Eye (tissue), 1 donor: ENCODE measurements around the gene ADI1.

Experiments
- DNase-seq: peaks from one replicate; pipeline ENCODE4 v3.0.0-alpha.2; 2015

The ADI1 gene

GRCh38 chr2:3519255-3520205 is at the start of gene ADI1:
Gene ADI1, minus strand, starts transcription at chr2:3519531. Its CDS starts 44 bp downstream, at chr2:3519487.
- DNase-seq: peak; percentile 92

- DNase-seq: no peak
Measured at GRCh38 chr2:3566806-3567205, 47.5 kb upstream of the ADI1 start.

- DNase-seq: no peak
Measured at GRCh38 chr2:3565117-3565516, 45.8 kb upstream of the ADI1 start.

- DNase-seq: no peak
Measured at GRCh38 chr2:3563521-3563976, 44.2 kb upstream of the ADI1 start.

GRCh38 chr2:3558205-3559014 is 39.1 kb upstream of the ADI1 start, which contains the start of gene RNASEH1:
Gene RNASEH1, minus strand, starts transcription at chr2:3558333. Its CDS starts 73 bp downstream, at chr2:3558260.
- peak; percentile 100 for DNase-seq

- no peak for DNase-seq
Measured at GRCh38 chr2:3557639-3558204, 38.4 kb upstream of the ADI1 start.

- DNase-seq: no peak
Measured at GRCh38 chr2:3553946-3554345, 34.6 kb upstream of the ADI1 start.

- DNase-seq: no peak
Measured at GRCh38 chr2:3547915-3548314, 28.6 kb upstream of the ADI1 start.

GRCh38 chr2:3545788-3546478 is 26.6 kb upstream of the ADI1 start:
- no peak for DNase-seq

- DNase-seq: no peak
Measured at GRCh38 chr2:3543023-3543683, 23.8 kb upstream of the ADI1 start.

GRCh38 chr2:3542107-3542506 is 22.8 kb upstream of the ADI1 start:
- no peak for DNase-seq

GRCh38 chr2:3539836-3540235 is 20.5 kb upstream of the ADI1 start:
- no peak for DNase-seq

- DNase-seq: peak; percentile 45
Measured at GRCh38 chr2:3536682-3537632, 17.6 kb upstream of the ADI1 start.

GRCh38 chr2:3535794-3536681 is 16.7 kb upstream of the ADI1 start:
- peak; percentile 69 for DNase-seq

- no peak for DNase-seq
Measured at GRCh38 chr2:3535467-3535793, 16.1 kb upstream of the ADI1 start.

GRCh38 chr2:3534251-3534814 is 15.0 kb upstream of the ADI1 start:
- no peak for DNase-seq

GRCh38 chr2:3533836-3534235 is 14.5 kb upstream of the ADI1 start:
- no peak for DNase-seq

- no peak for DNase-seq
Measured at GRCh38 chr2:3532941-3533340, 13.6 kb upstream of the ADI1 start.

GRCh38 chr2:3529316-3530025 is 10.1 kb upstream of the ADI1 start:
- no peak for DNase-seq
